ENCODE measurements around the gene NPBWR2.

- TF ChIP-seq, protein P1, sequence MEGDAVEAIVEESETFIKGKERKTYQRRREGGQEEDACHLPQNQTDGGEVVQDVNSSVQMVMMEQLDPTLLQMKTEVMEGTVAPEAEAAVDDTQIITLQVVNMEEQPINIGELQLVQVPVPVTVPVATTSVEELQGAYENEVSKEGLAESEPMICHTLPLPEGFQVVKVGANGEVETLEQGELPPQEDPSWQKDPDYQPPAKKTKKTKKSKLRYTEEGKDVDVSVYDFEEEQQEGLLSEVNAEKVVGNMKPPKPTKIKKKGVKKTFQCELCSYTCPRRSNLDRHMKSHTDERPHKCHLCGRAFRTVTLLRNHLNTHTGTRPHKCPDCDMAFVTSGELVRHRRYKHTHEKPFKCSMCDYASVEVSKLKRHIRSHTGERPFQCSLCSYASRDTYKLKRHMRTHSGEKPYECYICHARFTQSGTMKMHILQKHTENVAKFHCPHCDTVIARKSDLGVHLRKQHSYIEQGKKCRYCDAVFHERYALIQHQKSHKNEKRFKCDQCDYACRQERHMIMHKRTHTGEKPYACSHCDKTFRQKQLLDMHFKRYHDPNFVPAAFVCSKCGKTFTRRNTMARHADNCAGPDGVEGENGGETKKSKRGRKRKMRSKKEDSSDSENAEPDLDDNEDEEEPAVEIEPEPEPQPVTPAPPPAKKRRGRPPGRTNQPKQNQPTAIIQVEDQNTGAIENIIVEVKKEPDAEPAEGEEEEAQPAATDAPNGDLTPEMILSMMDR (IDR thresholded peaks at IDR 0.05; ENCODE audit: low read depth, low read length, missing input control): no peak
- TF ChIP-seq REST (IDR thresholded peaks at IDR 0.05) (no peak), TAF1 (conservative IDR thresholded peaks at IDR 0.05) (no peak), HNF4G (IDR thresholded peaks at IDR 0.05) (no peak), EGR1 (IDR thresholded peaks at IDR 0.05; ENCODE audit: low read depth in 2 of 2) (no peak), ATF3 (IDR thresholded peaks at IDR 0.05) (no peak), GABPA (IDR thresholded peaks at IDR 0.05 in 1 of 2, conservative IDR thresholded peaks at IDR 0.05 in 1 of 2) (no peak), YY1 (IDR thresholded peaks at IDR 0.05) (no peak), FOXA1 (IDR thresholded peaks at IDR 0.05) (no peak)
These were observed 26.3 kb downstream of the NPBWR2 start for GRCh38 chr20:64080813-64081623.

Measured in liver (tissue), 3 donors.